KMS-11 (cell line): ENCODE data around the gene ID4.

ENCODE experiments used
- H2AFZ ChIP-seq: fragments of 200-600 bp; sonication (generic); 2 replicates; pipeline ENCODE4 v1.6.1; 2016; ENCODE audit warnings: antibody characterized with exemption, mixed run types, low read depth
- H3K27ac ChIP-seq: fragments of 200-600 bp; sonication (generic); 2 replicates; pipeline ENCODE4 v1.6.1; 2016; ENCODE audit warnings: mild to moderate bottlenecking, mixed run types
- H3K27me3 ChIP-seq: fragments of 200-600 bp; sonication (generic); 2 replicates; pipeline ENCODE4 v1.6.1; 2017; ENCODE audit warnings: mild to moderate bottlenecking, low read depth, mixed run types, moderate library complexity; ENCODE audit not compliant: insufficient read depth
- H3K36me3 ChIP-seq: fragments of 200-600 bp; sonication (generic); 2 replicates; pipeline ENCODE4 v1.6.1; 2017; ENCODE audit warnings: mild to moderate bottlenecking, mixed run types; ENCODE audit not compliant: insufficient read depth
- H3K4me1 ChIP-seq: fragments of 200-600 bp; sonication (generic); 2 replicates; pipeline ENCODE4 v1.6.1; 2016; ENCODE audit warnings: mild to moderate bottlenecking, low read depth, mixed run types; ENCODE audit not compliant: poor library complexity, severe bottlenecking
- H3K4me2 ChIP-seq: fragments of 200-600 bp; sonication (generic); 2 replicates; pipeline ENCODE4 v1.7.0; 2016; ENCODE audit warnings: mild to moderate bottlenecking, mixed run types
- H3K4me3 ChIP-seq: fragments of 200-600 bp; sonication (generic); IDR thresholded peaks from 2 replicates; pipeline ENCODE4 v1.6.1; 2017; ENCODE audit warnings: low read depth, low read length, mixed read lengths; ENCODE audit not compliant: insufficient read depth
- H3K79me2 ChIP-seq: fragments of 200-600 bp; sonication (generic); 2 replicates; pipeline ENCODE4 v1.6.1; 2016; ENCODE audit warnings: low read depth, mixed run types; ENCODE audit not compliant: insufficient read depth
- H3K9ac ChIP-seq: fragments of 200-600 bp; sonication (generic); 2 replicates; pipeline ENCODE4 v1.6.1; 2016; ENCODE audit warnings: mild to moderate bottlenecking, mixed run types
- H4K20me1 ChIP-seq: fragments of 200-600 bp; sonication (generic); 2 replicates; pipeline ENCODE4 v1.6.1; 2016; ENCODE audit warnings: mild to moderate bottlenecking, mixed run types; ENCODE audit not compliant: insufficient read depth
- TF ChIP-seq, protein P1 (sequence below): fragments of 200-600 bp; sonication (generic); conservative IDR thresholded peaks from 2 replicates; pipeline ENCODE4 v1.6.1; 2017; ENCODE audit warnings: low read depth, mild to moderate bottlenecking, antibody characterized with exemption, low read length, moderate library complexity, mixed read lengths

Gene ID4

GRCh38 chr6:19844689-19845088 lies 7.5 kb downstream of the ID4 start:
- no peaks in the 10 kb centered on the region for H4K20me1 ChIP-seq
- H3K4me3 ChIP-seq = no peak overlapping the region
- H3K4me1 ChIP-seq = no peaks in the 10 kb centered on the region
- H3K9ac ChIP-seq = no peak overlapping the region
- TF ChIP-seq, protein P1, sequence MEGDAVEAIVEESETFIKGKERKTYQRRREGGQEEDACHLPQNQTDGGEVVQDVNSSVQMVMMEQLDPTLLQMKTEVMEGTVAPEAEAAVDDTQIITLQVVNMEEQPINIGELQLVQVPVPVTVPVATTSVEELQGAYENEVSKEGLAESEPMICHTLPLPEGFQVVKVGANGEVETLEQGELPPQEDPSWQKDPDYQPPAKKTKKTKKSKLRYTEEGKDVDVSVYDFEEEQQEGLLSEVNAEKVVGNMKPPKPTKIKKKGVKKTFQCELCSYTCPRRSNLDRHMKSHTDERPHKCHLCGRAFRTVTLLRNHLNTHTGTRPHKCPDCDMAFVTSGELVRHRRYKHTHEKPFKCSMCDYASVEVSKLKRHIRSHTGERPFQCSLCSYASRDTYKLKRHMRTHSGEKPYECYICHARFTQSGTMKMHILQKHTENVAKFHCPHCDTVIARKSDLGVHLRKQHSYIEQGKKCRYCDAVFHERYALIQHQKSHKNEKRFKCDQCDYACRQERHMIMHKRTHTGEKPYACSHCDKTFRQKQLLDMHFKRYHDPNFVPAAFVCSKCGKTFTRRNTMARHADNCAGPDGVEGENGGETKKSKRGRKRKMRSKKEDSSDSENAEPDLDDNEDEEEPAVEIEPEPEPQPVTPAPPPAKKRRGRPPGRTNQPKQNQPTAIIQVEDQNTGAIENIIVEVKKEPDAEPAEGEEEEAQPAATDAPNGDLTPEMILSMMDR = no peak
- H3K4me2 ChIP-seq = no peak overlapping the region
- H3K36me3 ChIP-seq = no peaks in the 10 kb centered on the region
- no peak overlapping the region for H2AFZ ChIP-seq
- no peaks in the 10 kb centered on the region for H3K27me3 ChIP-seq
- H3K79me2 ChIP-seq = no peaks in the 10 kb centered on the region
- no peak overlapping the region for H3K27ac ChIP-seq

- no peaks in the 10 kb centered on the region for H4K20me1 ChIP-seq
- no peaks in the 10 kb centered on the region for H3K27me3 ChIP-seq
- no peaks in the 10 kb centered on the region for H3K36me3 ChIP-seq
- no peak overlapping the region for H3K9ac ChIP-seq
- H2AFZ ChIP-seq = no peak overlapping the region
- TF ChIP-seq, protein P1 = no peak
- H3K4me1 ChIP-seq = no peaks in the 10 kb centered on the region
- no peak overlapping the region for H3K27ac ChIP-seq
- no peak overlapping the region for H3K4me3 ChIP-seq
- H3K79me2 ChIP-seq = no peaks in the 10 kb centered on the region
- H3K4me2 ChIP-seq = no peak overlapping the region
These were observed 8.3 kb downstream of the ID4 start for GRCh38 chr6:19845266-19846041.

- TF ChIP-seq, protein P1 = no peak
These were observed 11.4 kb downstream of the ID4 start for GRCh38 chr6:19848465-19849029.

GRCh38 chr6:19849196-19849595 lies 12.0 kb downstream of the ID4 start:
- no peaks in the 10 kb centered on the region for H3K27me3 ChIP-seq
- no peaks in the 10 kb centered on the region for H3K36me3 ChIP-seq
- no peak overlapping the region for H3K4me3 ChIP-seq
- H3K9ac ChIP-seq = no peak overlapping the region
- TF ChIP-seq, protein P1 = no peak
- no peaks in the 10 kb centered on the region for H4K20me1 ChIP-seq
- no peaks in the 10 kb centered on the region for H3K4me1 ChIP-seq
- no peak overlapping the region for H3K4me2 ChIP-seq
- no peak overlapping the region for H2AFZ ChIP-seq
- no peak overlapping the region for H3K27ac ChIP-seq
- no peaks in the 10 kb centered on the region for H3K79me2 ChIP-seq

More at GRCh38 chr6:19848465-19849029, 11.4 kb downstream of the ID4 start:
- no peak overlapping the region for H3K27ac ChIP-seq
- H2AFZ ChIP-seq = no peak overlapping the region
- no peaks in the 10 kb centered on the region for H3K27me3 ChIP-seq
- no peak overlapping the region for H3K9ac ChIP-seq
- no peaks in the 10 kb centered on the region for H3K79me2 ChIP-seq
- H4K20me1 ChIP-seq = no peaks in the 10 kb centered on the region
- H3K4me2 ChIP-seq = no peak overlapping the region
- H3K4me1 ChIP-seq = no peaks in the 10 kb centered on the region
- no peak overlapping the region for H3K4me3 ChIP-seq
- H3K36me3 ChIP-seq = no peaks in the 10 kb centered on the region
